Lung (tissue), 12 donors: ENCODE results near the gene TXNDC8. TPM values are rescaled to one million over a fixed set of nuclear protein-coding genes. Genes with fewer than 3 reads are reported as not detected.

Experiments
- ATAC-seq: fragments of 200-7000 bp; cut with Tn5 transposase; one replicate; pipeline ENCODE4 v1.9.1; 2020; ENCODE audit warnings: moderate number of reproducible peaks; ENCODE audit not compliant: insufficient read depth, low FRiP score
- DNase-seq, 3 donors: peaks; one replicate each; pipeline ENCODE4 v3.0.0-alpha.2; 2013 to 2017
- H3K27ac ChIP-seq, 2 donors: one replicate each; pipeline ENCODE4 v1.5.1; 2013; ENCODE audit warnings: mild to moderate bottlenecking in 2 of 2, moderate library complexity in 2 of 2, control low read depth in 1 of 2, inconsistent platforms in 1 of 2, low read depth in 1 of 2, low read length in 1 of 2
- H3K27me3 ChIP-seq, 3 donors: one replicate each; pipeline ENCODE4 v1.5.1; 2013; ENCODE audit warnings: low read length in 2 of 3; ENCODE audit not compliant: control insufficient read depth in 3 of 3, insufficient read depth in 3 of 3
- H3K36me3 ChIP-seq, 4 donors: one replicate each; pipeline ENCODE4 v1.5.1; 2013; ENCODE audit warnings: low read length in 4 of 4, mild to moderate bottlenecking in 1 of 4, moderate library complexity in 1 of 4; ENCODE audit not compliant: control insufficient read depth in 4 of 4, insufficient read depth in 4 of 4
- H3K4me1 ChIP-seq, 5 donors: one replicate each; pipeline ENCODE4 v1.5.1; 2013; ENCODE audit warnings: low read length in 5 of 5, mild to moderate bottlenecking in 2 of 5, moderate library complexity in 1 of 5; ENCODE audit not compliant: control insufficient read depth in 5 of 5, insufficient read depth in 5 of 5
- H3K4me3 ChIP-seq: one replicate; pipeline ENCODE4 v1.5.1; 2013; ENCODE audit warnings: mild to moderate bottlenecking, control low read depth, moderate library complexity
- H3K9ac ChIP-seq, 2 donors: one replicate each; pipeline ENCODE4 v1.5.1; 2013; ENCODE audit warnings: low read length in 2 of 2, control low read depth in 1 of 2; ENCODE audit not compliant: insufficient read depth in 1 of 2
- H3K9me3 ChIP-seq, 4 donors: one replicate each; pipeline ENCODE4 v1.5.1; 2013; ENCODE audit warnings: low read length in 3 of 4, mild to moderate bottlenecking in 1 of 4, moderate library complexity in 1 of 4; ENCODE audit not compliant: control insufficient read depth in 4 of 4, insufficient read depth in 3 of 4
- WGBS, 2 donors: extraction: QIAGEN DNeasy Blood & Tissue Kit; methylation state at CpG; one replicate each; pipeline ENCODE4 v1.1.7; 2013; 5-methylcytosine and 5-hydroxymethylcytosine counted together
- polyA plus RNA-seq, 2 donors: library from polyadenylated mRNA; stranded (reverse); fragments of 200-250 nt; gene quantifications; one replicate each; pipeline ENCODE4 v1.2.1, GENCODE V29; 2013
- total RNA-seq, 2 donors: library from RNA; depleted of rRNA in 1 of 2; stranded (reverse); fragments of >200 nt in 1 of 2; gene quantifications; one replicate each; pipeline ENCODE4 v1.2.1, GENCODE V29; 2014 to 2021
- TF ChIP-seq, protein P1 (sequence below): IDR thresholded peaks from 2 replicates; pipeline ENCODE4 v1.5.1; 2012; ENCODE audit warnings: mild to moderate bottlenecking; ENCODE audit errors: control extremely low read depth, extremely low read depth
- donor health status: control.
- donor health status: control.
- donor health status: Bipolar disorder and iron deficiency.
- donor health status: healthy.
- donor health status: DM: yes; HTN: yes; CAD: no.

TXNDC8 gene
- total and polyA plus RNA-seq, 4 donors: not detected

DNA sequence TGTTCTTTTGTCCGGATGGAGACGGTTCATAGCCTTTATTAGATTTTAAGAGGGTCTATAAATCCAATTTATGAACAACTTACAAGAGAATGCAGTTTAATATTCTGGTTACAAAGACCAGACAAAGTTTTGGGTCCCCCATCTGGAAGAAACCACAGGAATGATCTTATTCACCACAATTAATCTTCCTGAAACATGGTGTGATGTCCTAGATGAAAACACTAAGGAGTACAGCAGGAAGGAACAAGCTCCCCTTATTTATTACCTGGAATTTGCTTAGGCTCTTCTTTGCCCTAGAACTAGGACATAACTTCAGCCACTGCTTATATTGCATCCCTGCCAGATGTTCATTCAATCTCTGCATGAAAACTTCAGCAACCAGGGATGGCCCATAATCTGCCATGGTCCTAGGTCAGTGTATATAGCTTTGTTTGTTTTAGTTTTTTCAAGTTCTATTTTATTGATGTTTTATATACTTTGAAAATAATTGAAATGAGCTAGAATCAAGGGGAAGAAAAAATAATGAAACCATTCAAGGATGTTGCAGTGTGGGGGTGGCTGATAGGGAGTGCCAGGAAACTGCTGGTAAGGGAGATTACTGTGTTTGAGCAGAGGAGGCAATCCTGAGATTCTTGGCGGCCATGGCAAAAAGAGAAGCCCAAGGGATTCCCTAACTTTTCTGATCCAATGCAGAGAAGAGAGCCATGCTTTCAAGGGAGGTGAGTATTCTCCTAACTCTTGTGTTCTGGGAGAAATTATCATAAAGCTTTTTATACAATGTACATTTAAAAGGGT, 16.8 kb downstream of the TXNDC8 start:
- Histone ChIP-seq H3K27me3 (no peaks in the 10 kb centered on the region), H3K4me3 (no peak overlapping the region), H3K4me1 (peaks cover 0 to 4% (median 0%) of the 10 kb centered on the region in 5 donors), H3K9ac (no peak overlapping the region), H3K27ac (no peak overlapping the region), H3K36me3 (no peaks in the 10 kb centered on the region), H3K9me3 (no peaks in the 10 kb centered on the region)
- TF ChIP-seq, protein P1, sequence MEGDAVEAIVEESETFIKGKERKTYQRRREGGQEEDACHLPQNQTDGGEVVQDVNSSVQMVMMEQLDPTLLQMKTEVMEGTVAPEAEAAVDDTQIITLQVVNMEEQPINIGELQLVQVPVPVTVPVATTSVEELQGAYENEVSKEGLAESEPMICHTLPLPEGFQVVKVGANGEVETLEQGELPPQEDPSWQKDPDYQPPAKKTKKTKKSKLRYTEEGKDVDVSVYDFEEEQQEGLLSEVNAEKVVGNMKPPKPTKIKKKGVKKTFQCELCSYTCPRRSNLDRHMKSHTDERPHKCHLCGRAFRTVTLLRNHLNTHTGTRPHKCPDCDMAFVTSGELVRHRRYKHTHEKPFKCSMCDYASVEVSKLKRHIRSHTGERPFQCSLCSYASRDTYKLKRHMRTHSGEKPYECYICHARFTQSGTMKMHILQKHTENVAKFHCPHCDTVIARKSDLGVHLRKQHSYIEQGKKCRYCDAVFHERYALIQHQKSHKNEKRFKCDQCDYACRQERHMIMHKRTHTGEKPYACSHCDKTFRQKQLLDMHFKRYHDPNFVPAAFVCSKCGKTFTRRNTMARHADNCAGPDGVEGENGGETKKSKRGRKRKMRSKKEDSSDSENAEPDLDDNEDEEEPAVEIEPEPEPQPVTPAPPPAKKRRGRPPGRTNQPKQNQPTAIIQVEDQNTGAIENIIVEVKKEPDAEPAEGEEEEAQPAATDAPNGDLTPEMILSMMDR: no peak
- no peak for ATAC-seq
- 64 to 76% methylated on average over 3 of the region's 3 CpGs for WGBS, 2 donors
- no peak for DNase-seq

GRCh38 chr9:110319781-110320492, 17.7 kb downstream of the TXNDC8 start:
- Histone ChIP-seq H3K27me3 (no peaks in the 10 kb centered on the region), H3K4me1 (peaks cover 0 to 4% (median 0%) of the 10 kb centered on the region in 5 donors), H3K27ac (no peak overlapping the region), H3K9ac (no peak overlapping the region), H3K4me3 (no peak overlapping the region), H3K9me3 (no peaks in the 10 kb centered on the region), H3K36me3 (no peaks in the 10 kb centered on the region)
- ATAC-seq (no peak), DNase-seq (no peak)
- 88 to 94% methylated on average over 4 of the region's 4 CpGs for WGBS, 2 donors
- TF ChIP-seq, protein P1: no peak

DNA sequence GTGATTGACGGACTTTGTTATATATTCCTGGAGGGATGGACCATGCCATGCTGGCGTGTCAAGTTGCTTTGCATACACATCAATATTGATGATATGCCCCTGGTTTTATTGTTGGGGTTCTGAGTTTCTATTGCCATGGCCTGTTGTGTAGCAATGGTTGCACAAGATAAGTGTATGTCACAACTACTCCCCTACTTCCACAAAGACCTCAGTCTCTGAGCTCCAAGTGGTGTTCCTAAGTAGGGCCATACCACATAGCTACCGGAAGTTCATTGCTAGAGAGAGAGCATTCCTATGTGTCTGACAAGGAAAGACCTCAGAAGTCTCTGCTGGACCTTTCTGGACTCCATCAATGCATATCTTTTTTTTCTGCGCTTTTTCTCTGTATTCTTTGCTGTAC, 19.8 kb downstream of the TXNDC8 start:
- no peaks in the 10 kb centered on the region for H3K9me3 ChIP-seq
- no peak for DNase-seq
- ATAC-seq: no peak
- H3K9ac ChIP-seq: no peak overlapping the region
- TF ChIP-seq, protein P1: no peak
- H3K4me1 ChIP-seq: peaks cover 0 to 4% (median 0%) of the 10 kb centered on the region in 5 donors
- no peak overlapping the region for H3K4me3 ChIP-seq
- no peak overlapping the region for H3K27ac ChIP-seq
- 81 to 90% methylated on average over 4 of the region's 4 CpGs for WGBS, 2 donors
- no peaks in the 10 kb centered on the region for H3K27me3 ChIP-seq
- no peaks in the 10 kb centered on the region for H3K36me3 ChIP-seq
